ENCODE measurements around the gene ZNF74. TPM values are rescaled to one million over a fixed set of nuclear protein-coding genes. Genes with fewer than 3 reads are reported as not detected.

The ZNF74 gene
- total RNA-seq, 1 experiment from 2014 or later = 34.3 TPM

- no peak overlapping the region for H3K27ac ChIP-seq (ENCODE audit: insufficient read length, low read depth, low read length)
- H4K91ac ChIP-seq (ENCODE audit: insufficient read length, low read depth, low read length) = no peak overlapping the region
- H3K23me2 ChIP-seq (ENCODE audit: insufficient read length, low read depth, low read length, poor library complexity, severe bottlenecking) = no peaks in the 10 kb centered on the region
- H3K4ac ChIP-seq (ENCODE audit: low read depth, low read length) = no peak overlapping the region
- no peak overlapping the region for H3K27ac Mint-ChIP-seq
- H3K36me3 Mint-ChIP-seq (ENCODE audit: insufficient read depth in 1 of 3, low read depth in 3 of 3) = peaks cover 2 to 4% (median 3%) of the 10 kb centered on the region in 3 experiments; a peak in 3 of 7 replicates
- TF ChIP-seq CTCF (conservative IDR thresholded peaks at IDR 0.05) = no peak
- no peak overlapping the region for H3K23ac ChIP-seq (ENCODE audit: insufficient read length, low read depth, low read length)
- H2BK120ac ChIP-seq (ENCODE audit: low read depth, low read length, poor library complexity, severe bottlenecking) = no peak overlapping the region
- no peak overlapping the region for H3K56ac ChIP-seq (ENCODE audit: insufficient read length, low read depth, low read length)
- H3K18ac ChIP-seq (ENCODE audit: insufficient read length, low read depth, low read length) = no peak overlapping the region
- H4K8ac ChIP-seq (replicated peaks; ENCODE audit: insufficient read length, low read depth, low read length) = no peak overlapping the region
- H3K27me3 Mint-ChIP-seq (ENCODE audit: low read depth) = peaks cover 11% of the 10 kb centered on the region
- no peaks in the 10 kb centered on the region for H3K27me3 ChIP-seq (ENCODE audit: insufficient read depth, low read length)
- H2BK20ac ChIP-seq (ENCODE audit: low read depth, low read length, poor library complexity, severe bottlenecking) = no peak overlapping the region
- no peak overlapping the region for H2BK15ac ChIP-seq (ENCODE audit: low read depth, low read length)
- H2AFZ ChIP-seq (ENCODE audit: low read length) = no peak overlapping the region
- no peaks in the 10 kb centered on the region for H3K4me1 ChIP-seq (ENCODE audit: insufficient read depth, low read length)
- H2BK5ac ChIP-seq (ENCODE audit: insufficient read length, low read length) = no peak overlapping the region
- no peaks in the 10 kb centered on the region for H3K9me3 ChIP-seq (ENCODE audit: control insufficient read depth, low read depth, low read length)
- H4K5ac ChIP-seq (ENCODE audit: insufficient read length, low read depth, low read length) = no peak overlapping the region
- DNase-seq = no peak
- H2AK5ac ChIP-seq (ENCODE audit: insufficient read length, low read length) = no peak overlapping the region
- H2BK12ac ChIP-seq (ENCODE audit: insufficient read length, low read depth, low read length) = no peak overlapping the region
- no peak overlapping the region for H3T11ph ChIP-seq (ENCODE audit: low read length)
- H3K4me1 Mint-ChIP-seq = peaks cover 3% of the 10 kb centered on the region in 2 experiments; a peak in 2 of 4 replicates
- no peak overlapping the region for H3K9ac ChIP-seq (ENCODE audit: extremely low read depth, insufficient read length, low read length)
- no peak overlapping the region for H3K14ac ChIP-seq (ENCODE audit: insufficient read depth, low read length)
- H3K9me3 Mint-ChIP-seq = no peaks in the 10 kb centered on the region
- H3K4me3 Mint-ChIP-seq = no peak overlapping the region
- no CpG with 5 or more reads among the region's 4 CpGs for WGBS (ENCODE audit: extremely low coverage, insufficient read length, low lambda C conversion rate)
- H4K20me1 ChIP-seq (ENCODE audit: control insufficient read depth, insufficient read depth, insufficient read length) = no peaks in the 10 kb centered on the region
- no peaks in the 10 kb centered on the region for H3K79me2 ChIP-seq (ENCODE audit: insufficient read depth, low read length)
- H3K79me1 ChIP-seq (ENCODE audit: insufficient read depth, low read depth, low read length, poor library complexity, severe bottlenecking) = no peaks in the 10 kb centered on the region
- no peak overlapping the region for H3K4me2 ChIP-seq (ENCODE audit: insufficient read depth, insufficient read length, low read length)
Observed at GRCh38 chr22:20444325-20444724, 50.4 kb downstream of the ZNF74 start.

Data from H9 (cell line).